ENCODE data around the gene LGMN. TPM values are rescaled to one million over a fixed set of nuclear protein-coding genes. Genes with fewer than 3 reads are reported as not detected.

LGMN gene
- total and polyA plus RNA-seq, 9 of the 15 experiments (the other 6 are each of a cell fraction or from before 2014, with no cell fraction given) = 0.05 to 1.4 (median 0.43) TPM; not detected in 2

- TF ChIP-seq ZBTB9 (CRISPR knock-in tag; IDR thresholded peaks at IDR 0.05) (no peak), ZBTB17 (CRISPR knock-in tag; IDR thresholded peaks at IDR 0.05) (no peak), MTA3 (IDR thresholded peaks at IDR 0.05; ENCODE audit: borderline replicate concordance) (peak; percentile 56; the same call in 1 of the 2 replicates), MAZ (CRISPR knock-in tag; conservative IDR thresholded peaks at IDR 0.05 in 1 of 2, IDR thresholded peaks at IDR 0.05 in 1 of 2) (peak in 1 of 2 experiments; percentile 88; a peak in 3 of 4 replicates), SIN3B (IDR thresholded peaks at IDR 0.05; ENCODE audit: low read depth) (no peak), KLF6 (CRISPR knock-in tag; IDR thresholded peaks at IDR 0.05; ENCODE audit: borderline replicate concordance) (peak; percentile 30; the same call in 1 of the 2 replicates), KAT8 (IDR thresholded peaks at IDR 0.05; ENCODE audit: low read depth) (no peak), NONO (IDR thresholded peaks at IDR 0.05; ENCODE audit: low read depth in 2 of 2, low read length in 1 of 2) (0 out of 4 replicates have a peak, but pooled peaks of 1 of the 2 experiments have one; percentile 19), BCL6 (CRISPR knock-in tag; IDR thresholded peaks at IDR 0.05) (no peak), SMARCA5 (IDR thresholded peaks at IDR 0.05) (no peak), COPS2 (conservative IDR thresholded peaks at IDR 0.05) (no peak), ARID2 (IDR thresholded peaks at IDR 0.05) (no peak), HNRNPH1 (optimal IDR thresholded peaks at IDR 0.05; ENCODE audit: low read depth, low read length) (no peak), MLLT1 (IDR thresholded peaks at IDR 0.05) (peak in 1 of 2 experiments; percentile 75; a peak in 2 of 4 replicates), SNIP1 (IDR thresholded peaks at IDR 0.05; ENCODE audit: low read depth) (no peak), ZNF282 (CRISPR knock-in tag; IDR thresholded peaks at IDR 0.05) (no peak), ZNF175 (CRISPR knock-in tag; IDR thresholded peaks at IDR 0.05; ENCODE audit: low read depth) (no peak), HNRNPLL (IDR thresholded peaks at IDR 0.05; ENCODE audit: low read depth, low read length, poor library complexity, severe bottlenecking) (no peak), ASH1L (IDR thresholded peaks at IDR 0.05; ENCODE audit: borderline replicate concordance, low read depth, partially characterized antibody) (no peak), ZNF41 (CRISPR knock-in tag; conservative IDR thresholded peaks at IDR 0.05) (no peak)
- TF ChIP-seq, protein P1, sequence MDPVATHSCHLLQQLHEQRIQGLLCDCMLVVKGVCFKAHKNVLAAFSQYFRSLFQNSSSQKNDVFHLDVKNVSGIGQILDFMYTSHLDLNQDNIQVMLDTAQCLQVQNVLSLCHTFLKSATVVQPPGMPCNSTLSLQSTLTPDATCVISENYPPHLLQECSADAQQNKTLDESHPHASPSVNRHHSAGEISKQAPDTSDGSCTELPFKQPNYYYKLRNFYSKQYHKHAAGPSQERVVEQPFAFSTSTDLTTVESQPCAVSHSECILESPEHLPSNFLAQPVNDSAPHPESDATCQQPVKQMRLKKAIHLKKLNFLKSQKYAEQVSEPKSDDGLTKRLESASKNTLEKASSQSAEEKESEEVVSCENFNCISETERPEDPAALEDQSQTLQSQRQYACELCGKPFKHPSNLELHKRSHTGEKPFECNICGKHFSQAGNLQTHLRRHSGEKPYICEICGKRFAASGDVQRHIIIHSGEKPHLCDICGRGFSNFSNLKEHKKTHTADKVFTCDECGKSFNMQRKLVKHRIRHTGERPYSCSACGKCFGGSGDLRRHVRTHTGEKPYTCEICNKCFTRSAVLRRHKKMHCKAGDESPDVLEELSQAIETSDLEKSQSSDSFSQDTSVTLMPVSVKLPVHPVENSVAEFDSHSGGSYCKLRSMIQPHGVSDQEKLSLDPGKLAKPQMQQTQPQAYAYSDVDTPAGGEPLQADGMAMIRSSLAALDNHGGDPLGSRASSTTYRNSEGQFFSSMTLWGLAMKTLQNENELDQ (CRISPR knock-in tag; IDR thresholded peaks at IDR 0.05; ENCODE audit: borderline replicate concordance) = no peak
These were observed 45.5 kb upstream of the LGMN start, which contains the start of gene GOLGA5 (continued) for GRCh38 chr14:92793709-92794546.
